Liver (tissue), 9 donors: ENCODE measurements around the gene TBXT. TPM values are rescaled to one million over a fixed set of nuclear protein-coding genes. Genes with fewer than 3 reads are reported as not detected.
"Not testable (repeated sequence)": the region's sequence is repeated elsewhere in the genome, so short reads cannot be mapped to it uniquely, and the experiment has no call there.

Experiments used
- DNase-seq: peaks from one replicate; pipeline ENCODE4 v3.0.0-alpha.2; 2017; ENCODE audit warnings: low spot score
- H3K27ac ChIP-seq, 2 donors: one replicate each; pipeline ENCODE4 v1.7.0; 2013; ENCODE audit warnings: inconsistent platforms in 2 of 2, low read length in 2 of 2, control low read depth in 1 of 2, low read depth in 1 of 2, mild to moderate bottlenecking in 1 of 2
- H3K27me3 ChIP-seq, 4 donors: one replicate each; pipeline versions ENCODE4 v1.6.1 to v1.7.0; 2013; ENCODE audit warnings: low read length in 3 of 4, inconsistent platforms in 1 of 4, mild to moderate bottlenecking in 1 of 4, moderate library complexity in 1 of 4; ENCODE audit not compliant: control insufficient read depth in 4 of 4, insufficient read depth in 4 of 4
- H3K36me3 ChIP-seq, 4 donors: one replicate each; pipeline versions ENCODE4 v1.6.1 to v1.7.0; 2013; ENCODE audit warnings: low read length in 3 of 4, mild to moderate bottlenecking in 3 of 4, low read depth in 1 of 4, moderate library complexity in 1 of 4; ENCODE audit not compliant: control insufficient read depth in 4 of 4, insufficient read depth in 3 of 4
- H3K4me1 ChIP-seq, 4 donors: one replicate each; pipeline versions ENCODE4 v1.6.1 to v1.7.0; 2013; ENCODE audit warnings: low read length in 3 of 4, mild to moderate bottlenecking in 3 of 4, moderate library complexity in 1 of 4; ENCODE audit not compliant: control insufficient read depth in 4 of 4, insufficient read depth in 4 of 4
- H3K4me3 ChIP-seq, 3 donors: one replicate each; pipeline versions ENCODE4 v1.6.1 to v1.7.0; 2013; ENCODE audit warnings: low read length in 3 of 3, control low read depth in 1 of 3, low read depth in 1 of 3, mild to moderate bottlenecking in 1 of 3
- H3K9ac ChIP-seq, 2 donors: one replicate each; pipeline ENCODE4 v1.7.0; 2013; ENCODE audit warnings: low read length in 2 of 2, mild to moderate bottlenecking in 2 of 2, moderate library complexity in 2 of 2, control low read depth in 1 of 2, low read depth in 1 of 2
- H3K9me3 ChIP-seq, 4 donors: one replicate each; pipeline versions ENCODE4 v1.6.1 to v1.7.0; 2013; ENCODE audit warnings: low read length in 3 of 4; ENCODE audit not compliant: control insufficient read depth in 4 of 4
- ATF3 ChIP-seq: IDR thresholded peaks from 2 replicates; pipeline ENCODE4 v1.6.1; 2016; ENCODE audit warnings: antibody characterized with exemption
- FOXA1 ChIP-seq: IDR thresholded peaks from 2 replicates; pipeline ENCODE4 v1.6.1; 2016; ENCODE audit warnings: antibody characterized with exemption
- FOXA2 ChIP-seq: IDR thresholded peaks from 2 replicates; pipeline ENCODE4 v1.6.1; 2016; ENCODE audit warnings: antibody characterized with exemption
- JUND ChIP-seq, 2 donors: IDR thresholded peaks; 2 replicates each; pipeline ENCODE4 v1.6.1; 2016; ENCODE audit warnings: antibody characterized with exemption in 2 of 2
- NR2F2 ChIP-seq: IDR thresholded peaks from 2 replicates; pipeline ENCODE4 v1.6.1; 2016; ENCODE audit warnings: antibody characterized with exemption
- RAD21 ChIP-seq, 2 donors: IDR thresholded peaks; 2 replicates each; pipeline ENCODE4 v1.6.1; 2016; ENCODE audit warnings: antibody characterized with exemption in 2 of 2, mild to moderate bottlenecking in 2 of 2
- REST ChIP-seq: IDR thresholded peaks from 2 replicates; pipeline ENCODE4 v1.6.1; 2016; ENCODE audit warnings: antibody characterized with exemption, mild to moderate bottlenecking
- SP1 ChIP-seq: IDR thresholded peaks from 2 replicates; pipeline ENCODE4 v1.6.1; 2018; ENCODE audit warnings: antibody characterized with exemption, mild to moderate bottlenecking
- TAF1 ChIP-seq: conservative IDR thresholded peaks from 2 replicates; pipeline ENCODE4 v1.6.1; 2016; ENCODE audit warnings: antibody characterized with exemption, mild to moderate bottlenecking
- YY1 ChIP-seq: IDR thresholded peaks from 2 replicates; pipeline ENCODE4 v1.6.1; 2016; ENCODE audit warnings: antibody characterized with exemption, mild to moderate bottlenecking
- ZBTB33 ChIP-seq: IDR thresholded peaks from 2 replicates; pipeline ENCODE4 v1.6.1; 2016; ENCODE audit warnings: antibody characterized with exemption
- WGBS: extraction: QIAGEN DNeasy Blood & Tissue Kit; methylation state at CpG from one replicate; pipeline ENCODE4 v1.1.7; 2013; 5-methylcytosine and 5-hydroxymethylcytosine counted together
- polyA plus RNA-seq, 2 donors: library from polyadenylated mRNA; stranded (reverse) in 1 of 2; unstranded in 1 of 2; fragments of 200-250 nt in 1 of 2; fragments of >200 nt in 1 of 2; fragmentation: Nextera tagmentation in 1 of 2; extraction: Ambion mirVana in 1 of 2; gene quantifications; one replicate each; pipeline versions ENCODE4 v1.2.1 to v1.2.3, GENCODE V29; 2013 to 2015
- total RNA-seq, 2 donors: library from RNA; depleted of rRNA; stranded (reverse); fragments of >200 nt; gene quantifications; one replicate each; pipeline ENCODE4 v1.2.3, GENCODE V29; 2014
- donor health status: healthy.
- donor health status: healthy.
- donor health status: healthy.
- donor health status: healthy.
- donor health status: healthy.

TBXT gene
- total and polyA plus RNA-seq, 4 donors: not detected

- no peak for TF ChIP-seq REST
Observed at GRCh38 chr6:166143011-166143410, 24.6 kb downstream of the TBXT start (continued).

GRCh38 chr6:166127624-166128472 lies 39.8 kb downstream of the TBXT start:
- Histone ChIP-seq H3K4me3 (no peak overlapping the region), H3K27ac (no peak overlapping the region), H3K9me3 (no peaks in the 10 kb centered on the region), H3K9ac (no peak overlapping the region), H3K27me3 (peaks cover 0 to 4% (median 1%) of the 10 kb centered on the region in 4 donors), H3K36me3 (no peaks in the 10 kb centered on the region), H3K4me1 (no peaks in the 10 kb centered on the region)
- no peak for TF ChIP-seq ATF3
- no peak for TF ChIP-seq FOXA1
- no peak for TF ChIP-seq YY1
- TF ChIP-seq JUND (IDR thresholded peaks at IDR 0.05): no peak
- TF ChIP-seq RAD21 (IDR thresholded peaks at IDR 0.05): no peak
- TF ChIP-seq NR2F2: no peak
- no peak for TF ChIP-seq FOXA2
- no peak for TF ChIP-seq SP1
- TF ChIP-seq TAF1: no peak
- TF ChIP-seq ZBTB33: no peak
- no peak for TF ChIP-seq REST
- 72% methylated on average over 13 of the region's 13 CpGs for WGBS
- no peak for DNase-seq

GRCh38 chr6:166123115-166123514 lies 44.5 kb downstream of the TBXT start:
- not testable (repeated sequence) for DNase-seq, H3K4me1 ChIP-seq, H3K27me3 ChIP-seq, H3K9ac ChIP-seq, H3K9me3 ChIP-seq, H3K27ac ChIP-seq, H3K36me3 ChIP-seq, H3K4me3 ChIP-seq
- 54% methylated on average over 9 of the region's 9 CpGs for WGBS
